ENCODE results near the gene PTTG1. TPM values are rescaled to one million over a fixed set of nuclear protein-coding genes. Genes with fewer than 3 reads are reported as not detected.

The PTTG1 gene
- total and polyA plus RNA-seq, 4 experiments from 2014 or later, result 9.2 to 20.2 (median 15.8) TPM

DNA sequence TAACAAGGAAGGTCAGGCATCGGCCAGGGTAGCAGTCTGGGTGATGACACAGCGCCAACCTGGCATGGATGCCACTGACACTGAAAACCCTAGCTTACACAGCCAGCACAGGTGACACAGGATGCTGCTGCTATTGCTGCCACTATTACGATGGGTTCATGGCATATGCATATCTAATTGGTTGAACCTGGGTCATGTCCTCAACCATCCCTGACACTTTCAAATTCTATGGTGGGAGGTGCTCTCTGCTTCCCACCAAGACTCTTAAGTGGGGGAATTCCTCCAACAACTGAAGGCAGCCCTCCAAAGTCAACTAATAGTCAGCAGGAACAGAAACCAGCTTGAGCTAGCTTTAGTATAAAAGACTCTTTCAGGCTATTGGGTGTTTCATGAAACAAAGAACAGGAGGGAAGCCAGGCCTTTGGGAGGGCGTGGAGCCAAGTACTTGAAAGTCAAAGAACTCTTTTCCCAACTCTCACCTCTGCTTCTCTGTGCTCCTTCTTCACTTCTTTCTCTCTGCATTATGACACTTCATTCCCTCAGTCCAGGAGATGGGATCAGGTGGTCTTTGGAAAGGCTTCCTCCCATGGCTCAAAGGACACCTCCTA is 21.3 kb downstream of the PTTG1 start:
- H3K9me3 ChIP-seq (ENCODE audit: control insufficient read depth in 1 of 2, low read length in 2 of 2), result no peaks in the 10 kb centered on the region
- Mint-ChIP-seq H3K36me3 (peaks cover 0 to 2% of the 10 kb centered on the region in 2 donors), H3K4me3 (no peak overlapping the region), H3K27ac (no peak overlapping the region), H3K4me1 (peaks cover 8 to 23% (median 13%) of the 10 kb centered on the region in 4 donors), H3K27me3 (no peaks in the 10 kb centered on the region), H3K9me3 (peaks cover 0 to 2% (median 0%) of the 10 kb centered on the region in 8 donors)
- H3K4me3 ChIP-seq (ENCODE audit: low read length in 2 of 2), result no peak overlapping the region
- H3K36me3 ChIP-seq (ENCODE audit: insufficient read depth, low read length), result no peaks in the 10 kb centered on the region
- H3K27ac ChIP-seq (ENCODE audit: low read depth, low read length), result no peak overlapping the region
- ChIA-PET CTCF (ENCODE audit: partially characterized antibody) (interaction anchor here (0.6 to 6.3 kb wide), 5 partner anchors 16 to 66 kb away, joined by 3 to 239 read pairs (median 5); partner anchors contain the start of genes PTTG1 and SLU7), POLR2A (ENCODE audit: partially characterized antibody) (interaction anchor here (1.9 kb wide), 1 partner anchor 24 kb away, joined by 6 read pairs; the partner anchor contains the start of gene SLU7)
- intact Hi-C loops (cut with micrococcal nuclease), result no loop called here
- no peak for DNase-seq
- H3K4me1 ChIP-seq (ENCODE audit: insufficient read depth, low read length), result peaks cover 10% of the 10 kb centered on the region
- no peaks in the 10 kb centered on the region for H3K27me3 ChIP-seq (ENCODE audit: insufficient read depth, low read length)

DNA sequence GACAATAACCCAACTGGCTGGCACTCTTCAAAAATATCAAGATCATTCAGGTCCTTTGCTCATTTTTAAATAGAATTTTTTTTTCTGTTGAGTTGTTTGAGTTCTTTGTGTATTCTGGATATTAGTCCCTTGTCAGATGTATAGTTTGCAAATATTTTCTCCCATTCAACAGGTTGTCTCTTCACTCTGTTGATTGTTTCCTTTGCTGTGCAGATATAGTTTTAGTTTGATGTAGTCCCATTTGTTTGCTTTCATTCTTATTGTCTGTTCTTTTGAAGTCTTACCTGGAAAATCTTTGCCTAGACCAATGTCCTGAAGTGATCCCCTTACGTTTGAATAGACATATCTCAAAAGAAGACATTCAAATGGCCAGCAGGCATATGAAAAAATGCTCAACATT is 22.8 kb downstream of the PTTG1 start:
- H3K4me1 Mint-ChIP-seq, result peaks cover 2 to 14% (median 5%) of the 10 kb centered on the region in 4 donors
- no peaks in the 10 kb centered on the region for H3K27me3 ChIP-seq (ENCODE audit: insufficient read depth, low read length)
- POLR2A ChIA-PET (ENCODE audit: partially characterized antibody), result no interaction called here
- H3K27ac Mint-ChIP-seq, result no peak overlapping the region
- H3K9me3 ChIP-seq (ENCODE audit: control insufficient read depth in 1 of 2, low read length in 2 of 2), result no peaks in the 10 kb centered on the region
- H3K4me3 Mint-ChIP-seq, result no peak overlapping the region
- intact Hi-C loops (cut with micrococcal nuclease), result no loop called here
- peaks cover 10% of the 10 kb centered on the region for H3K4me1 ChIP-seq (ENCODE audit: insufficient read depth, low read length)
- H3K36me3 Mint-ChIP-seq, result no peaks in the 10 kb centered on the region
- no peak for DNase-seq
- no peaks in the 10 kb centered on the region for H3K36me3 ChIP-seq (ENCODE audit: insufficient read depth, low read length)
- H3K9me3 Mint-ChIP-seq, result peaks cover 0 to 2% (median 0%) of the 10 kb centered on the region in 8 donors
- no peak overlapping the region for H3K4me3 ChIP-seq (ENCODE audit: low read length in 2 of 2)
- H3K27ac ChIP-seq (ENCODE audit: low read depth, low read length), result no peak overlapping the region
- CTCF ChIA-PET (ENCODE audit: partially characterized antibody), result interaction anchor here (1.7 kb wide), 1 partner anchor 23 kb away, joined by 5 read pairs; no protein-coding TSS in a partner anchor
- no peaks in the 10 kb centered on the region for H3K27me3 Mint-ChIP-seq

DNA sequence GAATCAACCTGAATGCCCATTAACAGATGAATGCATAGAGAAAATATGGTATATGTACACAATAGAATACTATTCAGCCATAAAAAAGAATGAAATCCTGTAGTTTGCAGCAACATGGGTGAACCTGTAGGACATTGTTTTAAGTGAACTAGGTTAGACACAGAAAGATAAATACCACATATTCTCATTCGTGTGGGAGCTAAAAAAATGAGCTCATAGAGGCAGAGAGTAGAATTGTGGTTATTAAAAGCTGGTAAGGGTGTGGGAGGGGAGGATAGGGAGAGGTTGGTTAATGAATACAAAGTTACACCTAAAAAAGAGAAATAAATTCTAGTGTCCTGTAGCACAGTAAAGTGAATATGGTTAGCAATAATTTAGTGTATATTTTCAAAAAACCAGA is 23.5 kb downstream of the PTTG1 start:
- Histone ChIP-seq H3K9me3 (ENCODE audit: control insufficient read depth in 1 of 2, low read length in 2 of 2) (no peaks in the 10 kb centered on the region), H3K4me3 (ENCODE audit: low read length in 2 of 2) (no peak overlapping the region), H3K4me1 (ENCODE audit: insufficient read depth, low read length) (peaks cover 10% of the 10 kb centered on the region), H3K27me3 (ENCODE audit: insufficient read depth, low read length) (no peaks in the 10 kb centered on the region), H3K36me3 (ENCODE audit: insufficient read depth, low read length) (no peaks in the 10 kb centered on the region), H3K27ac (ENCODE audit: low read depth, low read length) (no peak overlapping the region)
- no peaks in the 10 kb centered on the region for H3K36me3 Mint-ChIP-seq
- DNase-seq, result no peak
- peaks cover 0 to 2% (median 0%) of the 10 kb centered on the region in 8 donors for H3K9me3 Mint-ChIP-seq
- peaks cover 2 to 14% (median 7%) of the 10 kb centered on the region in 4 donors for H3K4me1 Mint-ChIP-seq
- ChIA-PET POLR2A (ENCODE audit: partially characterized antibody) (no interaction called here), CTCF (ENCODE audit: partially characterized antibody) (no interaction called here)
- H3K27ac Mint-ChIP-seq, result peak overlapping the region in 2 of 7 donors; percentile 47 to 49
- no peak overlapping the region for H3K4me3 Mint-ChIP-seq
- intact Hi-C loops (cut with micrococcal nuclease), result no loop called here
- H3K27me3 Mint-ChIP-seq, result no peaks in the 10 kb centered on the region

DNA sequence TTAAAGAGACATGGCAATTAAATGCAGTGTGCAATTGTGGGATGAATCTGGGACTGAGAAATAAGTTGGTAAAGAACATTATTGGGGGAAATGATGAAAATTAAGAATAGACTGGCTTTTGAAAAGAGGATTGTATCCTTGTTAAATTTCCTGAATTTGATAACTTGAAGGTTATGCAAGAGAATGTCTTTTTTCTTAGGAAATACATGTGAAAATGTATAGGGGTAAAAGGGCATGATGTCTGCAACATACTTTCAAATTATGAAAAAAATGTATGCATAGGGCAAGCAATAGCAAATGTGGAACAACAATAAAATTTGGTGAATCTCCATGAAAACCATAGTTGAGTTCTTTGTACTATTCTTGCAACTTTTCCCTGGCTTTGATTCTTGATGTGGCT is 24.1 kb downstream of the PTTG1 start:
- DNase-seq, result no peak
- Mint-ChIP-seq H3K4me3 (no peak overlapping the region), H3K27me3 (no peaks in the 10 kb centered on the region), H3K4me1 (peaks cover 5 to 14% (median 8%) of the 10 kb centered on the region in 4 donors), H3K36me3 (no peaks in the 10 kb centered on the region), H3K27ac (no peak overlapping the region), H3K9me3 (peaks cover 0 to 2% (median 0%) of the 10 kb centered on the region in 8 donors)
- no peaks in the 10 kb centered on the region for H3K9me3 ChIP-seq (ENCODE audit: control insufficient read depth in 1 of 2, low read length in 2 of 2)
- H3K4me1 ChIP-seq (ENCODE audit: insufficient read depth, low read length), result peaks cover 10% of the 10 kb centered on the region
- ChIA-PET CTCF (ENCODE audit: partially characterized antibody) (no interaction called here), POLR2A (ENCODE audit: partially characterized antibody) (no interaction called here)
- H3K27ac ChIP-seq (ENCODE audit: low read depth, low read length), result no peak overlapping the region
- H3K36me3 ChIP-seq (ENCODE audit: insufficient read depth, low read length), result no peaks in the 10 kb centered on the region
- H3K27me3 ChIP-seq (ENCODE audit: insufficient read depth, low read length), result no peaks in the 10 kb centered on the region
- intact Hi-C loops (cut with micrococcal nuclease), result no loop called here
- no peak overlapping the region for H3K4me3 ChIP-seq (ENCODE audit: low read length in 2 of 2)

DNA sequence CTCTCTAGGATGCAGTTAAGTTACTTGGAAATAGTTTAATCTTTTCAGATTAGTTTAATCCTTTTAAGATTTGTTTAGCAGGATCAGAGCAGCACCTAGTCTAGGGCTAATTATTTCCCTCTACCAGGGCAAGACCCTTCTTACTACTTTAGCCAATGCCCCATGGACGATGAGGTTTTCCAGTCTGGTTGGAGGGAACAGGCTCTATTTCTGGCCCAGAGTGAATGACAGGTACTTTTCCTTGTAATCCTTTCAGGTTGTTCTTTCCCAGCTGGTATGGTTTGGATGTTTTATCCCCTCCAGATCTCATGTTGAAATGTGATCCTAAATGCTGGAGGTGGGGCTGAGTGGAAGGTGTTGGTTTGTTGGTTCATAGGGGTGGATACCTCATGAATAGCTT is 27.2 kb downstream of the PTTG1 start:
- no peaks in the 10 kb centered on the region for H3K36me3 Mint-ChIP-seq
- ChIA-PET CTCF (ENCODE audit: partially characterized antibody) (interaction anchor here (3.7 kb wide), 1 partner anchor 10 kb away, joined by 23 read pairs; no protein-coding TSS in a partner anchor), POLR2A (ENCODE audit: partially characterized antibody) (no interaction called here)
- no peaks in the 10 kb centered on the region for H3K4me1 ChIP-seq (ENCODE audit: insufficient read depth, low read length)
- intact Hi-C loops (cut with micrococcal nuclease), result no loop called here
- H3K27me3 Mint-ChIP-seq, result no peaks in the 10 kb centered on the region
- H3K4me3 Mint-ChIP-seq, result no peak overlapping the region
- peaks cover 0 to 6% (median 3%) of the 10 kb centered on the region in 4 donors for H3K4me1 Mint-ChIP-seq
- H3K9me3 ChIP-seq (ENCODE audit: control insufficient read depth in 1 of 2, low read length in 2 of 2), result no peaks in the 10 kb centered on the region
- no peak overlapping the region for H3K27ac Mint-ChIP-seq
- peaks cover 0 to 1% (median 0%) of the 10 kb centered on the region in 8 donors for H3K9me3 Mint-ChIP-seq
- DNase-seq, result no peak
- no peaks in the 10 kb centered on the region for H3K36me3 ChIP-seq (ENCODE audit: insufficient read depth, low read length)
- no peak overlapping the region for H3K4me3 ChIP-seq (ENCODE audit: low read length in 2 of 2)
- H3K27ac ChIP-seq (ENCODE audit: low read depth, low read length), result no peak overlapping the region
- no peaks in the 10 kb centered on the region for H3K27me3 ChIP-seq (ENCODE audit: insufficient read depth, low read length)

DNA sequence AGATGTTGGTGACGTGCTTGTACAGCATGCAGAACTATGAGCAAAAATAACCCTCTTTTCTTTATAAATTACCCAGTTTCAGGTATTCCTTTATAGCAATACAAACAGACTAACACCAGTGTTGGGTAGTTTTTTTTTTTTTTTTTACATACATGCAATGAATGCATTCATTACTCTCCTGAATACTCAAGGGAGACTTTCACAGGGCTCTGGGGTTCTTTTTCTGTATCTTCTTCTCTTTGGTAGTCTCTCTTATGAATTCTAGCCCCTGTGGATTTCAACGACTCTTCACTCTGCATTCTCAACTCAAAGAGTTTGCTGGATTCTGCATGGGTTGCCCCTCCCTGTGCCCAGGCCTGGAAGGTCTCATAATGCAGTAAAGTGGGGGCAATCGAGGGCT is 27.8 kb downstream of the PTTG1 start:
- POLR2A ChIA-PET (ENCODE audit: partially characterized antibody), result no interaction called here
- Mint-ChIP-seq H3K27ac (no peak overlapping the region), H3K27me3 (no peaks in the 10 kb centered on the region), H3K4me3 (no peak overlapping the region), H3K36me3 (no peaks in the 10 kb centered on the region), H3K4me1 (peaks cover 0 to 6% (median 3%) of the 10 kb centered on the region in 4 donors), H3K9me3 (no peaks in the 10 kb centered on the region)
- Histone ChIP-seq H3K4me3 (ENCODE audit: low read length in 2 of 2) (no peak overlapping the region), H3K9me3 (ENCODE audit: control insufficient read depth in 1 of 2, low read length in 2 of 2) (no peaks in the 10 kb centered on the region), H3K36me3 (ENCODE audit: insufficient read depth, low read length) (no peaks in the 10 kb centered on the region), H3K27ac (ENCODE audit: low read depth, low read length) (no peak overlapping the region), H3K4me1 (ENCODE audit: insufficient read depth, low read length) (no peaks in the 10 kb centered on the region), H3K27me3 (ENCODE audit: insufficient read depth, low read length) (no peaks in the 10 kb centered on the region)
- intact Hi-C loops (cut with micrococcal nuclease), result no loop called here
- CTCF ChIA-PET (ENCODE audit: partially characterized antibody), result interaction anchor here (3.7 kb wide), 1 partner anchor 10 kb away, joined by 23 read pairs; no protein-coding TSS in a partner anchor
- DNase-seq, result no peak

DNA sequence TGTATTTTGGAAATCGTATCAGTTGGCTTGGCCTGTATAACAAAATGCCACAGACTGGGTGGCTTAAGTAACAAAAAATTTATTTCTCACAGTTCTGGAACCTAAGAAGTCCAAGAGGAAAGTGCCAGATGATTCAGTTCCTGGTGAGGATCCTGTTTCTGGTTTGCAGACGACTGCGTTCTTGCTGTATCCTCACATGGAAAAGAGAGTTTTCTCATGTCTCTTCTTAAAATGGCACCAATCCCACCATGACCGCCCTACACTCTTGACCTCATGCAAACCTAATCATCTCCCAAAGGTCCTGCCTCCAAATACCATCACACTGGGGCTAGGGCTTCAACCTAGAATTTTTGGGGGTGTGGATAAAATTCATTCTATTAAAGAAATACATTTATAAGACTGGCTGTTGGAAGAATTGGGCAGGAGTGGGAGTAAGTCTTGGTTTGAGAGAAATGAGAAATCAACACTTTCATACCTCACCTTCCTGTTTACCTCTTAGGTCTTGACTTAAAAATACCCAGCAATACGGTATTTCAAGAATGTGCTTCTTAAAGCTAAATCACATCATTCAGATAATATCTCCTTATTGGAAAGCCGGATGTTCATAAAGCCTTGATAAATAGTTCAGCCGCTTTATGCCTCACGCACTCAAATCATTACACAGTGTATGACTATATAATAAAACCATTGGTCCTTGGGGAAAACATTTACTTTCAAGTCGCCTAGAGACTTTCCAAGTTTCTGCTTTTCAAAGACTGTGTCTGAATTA is 28.7 kb downstream of the PTTG1 start:
- Mint-ChIP-seq H3K9me3 (no peaks in the 10 kb centered on the region), H3K27me3 (peaks cover 0 to under 1% of the 10 kb centered on the region in 2 donors), H3K36me3 (no peaks in the 10 kb centered on the region), H3K4me1 (peaks cover 0 to 6% (median 3%) of the 10 kb centered on the region in 4 donors), H3K4me3 (no peak overlapping the region), H3K27ac (peak overlapping the region in 1 of 7 donors; percentile 9)
- H3K4me1 ChIP-seq (ENCODE audit: insufficient read depth, low read length), result no peaks in the 10 kb centered on the region
- no peaks in the 10 kb centered on the region for H3K27me3 ChIP-seq (ENCODE audit: insufficient read depth, low read length)
- H3K36me3 ChIP-seq (ENCODE audit: insufficient read depth, low read length), result no peaks in the 10 kb centered on the region
- no peak for DNase-seq
- no peak overlapping the region for H3K4me3 ChIP-seq (ENCODE audit: low read length in 2 of 2)
- H3K9me3 ChIP-seq (ENCODE audit: control insufficient read depth in 1 of 2, low read length in 2 of 2), result no peaks in the 10 kb centered on the region
- ChIA-PET POLR2A (ENCODE audit: partially characterized antibody) (no interaction called here), CTCF (ENCODE audit: partially characterized antibody) (no interaction called here)
- H3K27ac ChIP-seq (ENCODE audit: low read depth, low read length), result no peak overlapping the region
- intact Hi-C loops (cut with micrococcal nuclease), result no loop called here

All from CD4-positive, alpha-beta memory T cell (primary cell).